Measurements from ENCODE around the gene ECSIT.
"Not testable (repeated sequence)": the region's sequence is repeated elsewhere in the genome, so short reads cannot be mapped to it uniquely, and the experiment has no call there.

The ECSIT gene, protein sequence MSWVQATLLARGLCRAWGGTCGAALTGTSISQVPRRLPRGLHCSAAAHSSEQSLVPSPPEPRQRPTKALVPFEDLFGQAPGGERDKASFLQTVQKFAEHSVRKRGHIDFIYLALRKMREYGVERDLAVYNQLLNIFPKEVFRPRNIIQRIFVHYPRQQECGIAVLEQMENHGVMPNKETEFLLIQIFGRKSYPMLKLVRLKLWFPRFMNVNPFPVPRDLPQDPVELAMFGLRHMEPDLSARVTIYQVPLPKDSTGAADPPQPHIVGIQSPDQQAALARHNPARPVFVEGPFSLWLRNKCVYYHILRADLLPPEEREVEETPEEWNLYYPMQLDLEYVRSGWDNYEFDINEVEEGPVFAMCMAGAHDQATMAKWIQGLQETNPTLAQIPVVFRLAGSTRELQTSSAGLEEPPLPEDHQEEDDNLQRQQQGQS

DNA sequence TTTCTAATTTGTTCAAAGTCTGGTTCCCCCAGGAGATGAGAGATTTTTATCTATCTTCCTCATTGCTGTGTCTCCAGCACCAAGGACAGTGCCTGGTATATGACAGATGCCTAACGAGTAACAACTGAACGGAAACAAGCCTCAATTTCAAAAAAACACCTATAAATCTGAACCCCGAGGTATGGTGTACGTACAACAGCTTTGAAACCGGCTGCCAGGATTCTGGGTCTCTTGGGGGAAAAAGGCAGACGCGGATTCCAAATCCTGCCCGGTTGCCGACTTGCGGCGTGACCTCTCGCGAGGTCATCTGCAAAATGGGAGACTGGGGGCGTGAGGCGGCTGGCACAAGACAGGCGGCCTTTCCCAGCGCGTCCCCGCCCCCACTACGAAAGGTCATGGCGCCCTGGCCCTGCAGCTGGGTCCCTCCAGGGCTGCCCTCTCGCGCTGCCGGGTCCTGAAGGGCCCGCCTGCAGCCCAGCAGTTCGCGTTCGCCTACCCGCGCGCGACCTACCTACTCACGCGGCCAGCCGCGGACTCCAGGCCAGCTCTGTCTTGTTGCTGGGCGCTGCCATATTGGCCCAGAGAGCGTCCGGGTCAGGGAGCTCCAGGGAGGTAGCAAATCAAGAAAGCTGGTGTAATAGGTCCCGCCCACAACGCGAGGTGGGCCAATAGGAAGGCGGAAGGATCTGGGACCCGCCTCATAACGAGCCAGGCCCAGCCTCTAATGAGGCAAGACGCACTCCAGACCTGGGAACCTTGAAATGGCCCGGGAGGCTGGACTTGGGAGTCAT is at the start of gene ECSIT:
TSS of gene ECSIT (minus strand) at position 584 of the 791 bp plus-strand sequence. CDS start 9,964 bp downstream, outside the sequence.
- TF ChIP-seq, protein P1, sequence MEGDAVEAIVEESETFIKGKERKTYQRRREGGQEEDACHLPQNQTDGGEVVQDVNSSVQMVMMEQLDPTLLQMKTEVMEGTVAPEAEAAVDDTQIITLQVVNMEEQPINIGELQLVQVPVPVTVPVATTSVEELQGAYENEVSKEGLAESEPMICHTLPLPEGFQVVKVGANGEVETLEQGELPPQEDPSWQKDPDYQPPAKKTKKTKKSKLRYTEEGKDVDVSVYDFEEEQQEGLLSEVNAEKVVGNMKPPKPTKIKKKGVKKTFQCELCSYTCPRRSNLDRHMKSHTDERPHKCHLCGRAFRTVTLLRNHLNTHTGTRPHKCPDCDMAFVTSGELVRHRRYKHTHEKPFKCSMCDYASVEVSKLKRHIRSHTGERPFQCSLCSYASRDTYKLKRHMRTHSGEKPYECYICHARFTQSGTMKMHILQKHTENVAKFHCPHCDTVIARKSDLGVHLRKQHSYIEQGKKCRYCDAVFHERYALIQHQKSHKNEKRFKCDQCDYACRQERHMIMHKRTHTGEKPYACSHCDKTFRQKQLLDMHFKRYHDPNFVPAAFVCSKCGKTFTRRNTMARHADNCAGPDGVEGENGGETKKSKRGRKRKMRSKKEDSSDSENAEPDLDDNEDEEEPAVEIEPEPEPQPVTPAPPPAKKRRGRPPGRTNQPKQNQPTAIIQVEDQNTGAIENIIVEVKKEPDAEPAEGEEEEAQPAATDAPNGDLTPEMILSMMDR (IDR thresholded peaks at IDR 0.05), result no peak
- peak within 1 kb of the TSS; percentile 78 to 96 for H3K27ac ChIP-seq
- peak; percentile 99 for DNase-seq (ENCODE audit: low spot score)
- H3K4me3 ChIP-seq, result peak within 1 kb of the TSS; percentile 98

DNA sequence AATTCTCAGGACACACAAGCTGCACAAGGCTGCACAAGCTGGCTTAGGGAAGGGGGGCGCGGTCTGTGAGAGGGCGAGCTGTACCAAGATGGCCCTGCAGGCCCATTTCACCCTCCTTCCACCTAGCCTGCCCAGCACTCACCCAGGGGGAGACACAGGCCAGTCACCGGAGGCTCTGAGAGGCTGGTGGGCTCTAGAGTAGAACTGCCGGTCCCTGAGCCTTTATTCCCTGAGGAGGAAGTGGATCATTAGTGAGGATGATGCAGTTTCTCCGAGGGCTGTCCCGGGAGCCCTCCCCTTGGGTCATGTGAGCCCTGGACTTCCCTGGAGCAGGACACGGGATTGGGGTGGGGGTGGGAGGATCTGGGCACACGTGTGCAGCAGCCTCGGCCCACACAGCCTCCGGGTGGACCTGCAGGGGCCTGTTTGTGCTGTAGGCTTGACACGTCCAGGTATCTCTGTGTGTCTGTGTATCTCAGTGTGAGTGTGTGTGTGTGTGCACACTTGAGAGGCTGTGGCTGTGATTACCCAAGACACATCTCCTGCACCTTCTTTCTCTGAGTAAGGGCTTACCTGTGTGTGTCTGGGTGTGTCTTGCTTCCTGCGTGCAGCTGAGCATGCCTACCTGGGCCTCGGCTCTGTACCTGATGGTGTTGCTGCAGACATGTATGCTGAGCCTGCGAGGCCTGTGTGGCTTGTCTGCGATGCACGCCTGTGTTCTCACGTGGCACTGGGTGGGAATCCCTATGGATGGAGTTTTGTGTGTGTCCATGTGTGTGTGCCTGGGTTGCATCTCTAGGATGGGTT is 48.7 kb upstream of the ECSIT start, which contains the start of gene ACP5:
TSS of gene ACP5 (minus strand) at position 195 of the 807 bp plus-strand sequence. CDS start 328 bp downstream, outside the sequence.
- TF ChIP-seq, protein P1 (IDR thresholded peaks at IDR 0.05), result no peak
- Histone ChIP-seq H3K4me3 (peak within 1 kb of the TSS; percentile 64), H3K27ac (peak within 1 kb of the TSS in 1 of 2 donors; percentile 31)
- no peak for DNase-seq (ENCODE audit: low spot score)

DNA sequence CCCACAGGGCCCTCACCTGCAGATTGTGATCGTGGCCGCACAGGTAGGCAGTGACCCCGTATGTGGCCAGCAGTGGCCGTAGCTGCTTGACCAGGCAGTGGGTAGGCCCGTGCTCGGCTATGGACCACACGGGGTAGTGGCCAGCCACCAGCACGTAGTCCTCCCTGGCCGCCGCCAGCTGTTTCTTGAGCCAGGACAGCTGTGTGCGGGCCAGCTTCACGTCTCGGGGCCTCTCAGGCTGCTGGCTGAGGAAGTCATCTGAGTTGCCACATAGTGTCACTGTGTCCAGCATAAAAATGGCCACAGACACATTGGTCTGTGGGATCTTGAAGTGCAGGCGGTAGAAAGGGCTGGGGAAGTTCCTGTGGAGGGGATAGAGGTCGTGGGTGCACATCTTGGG is 47.3 kb upstream of the ECSIT start:
- no peak for DNase-seq (ENCODE audit: low spot score)

DNA sequence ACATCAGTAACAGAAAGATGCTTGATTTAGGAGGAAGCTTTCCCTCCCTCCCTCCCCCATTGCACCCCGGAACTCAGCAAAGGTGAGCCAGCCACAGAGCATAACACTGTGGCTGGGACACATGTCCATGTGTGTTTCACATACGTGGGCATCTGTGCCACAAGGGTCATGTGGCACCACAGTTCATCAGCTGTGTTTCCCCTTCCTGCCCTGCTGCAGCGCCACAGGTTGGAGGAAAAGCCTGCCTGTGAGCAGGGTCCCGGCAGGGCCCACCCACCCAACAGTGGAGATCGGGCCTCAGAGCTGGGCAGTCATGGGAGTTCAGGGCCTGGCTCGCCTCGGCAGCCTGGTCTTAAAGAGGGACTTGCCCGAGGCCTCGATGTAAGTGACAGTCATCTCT is 45.8 kb upstream of the ECSIT start:
- no peak overlapping the region for H3K27ac ChIP-seq
- H3K4me3 ChIP-seq, result no peak overlapping the region
- no peak for DNase-seq (ENCODE audit: low spot score)
- TF ChIP-seq, protein P1 (IDR thresholded peaks at IDR 0.05), result no peak

More for the DNA sequence above, 47.3 kb upstream of the ECSIT start:
- TF ChIP-seq, protein P1 (IDR thresholded peaks at IDR 0.05), result no peak
- Histone ChIP-seq H3K27ac (no peak overlapping the region), H3K4me3 (no peak overlapping the region)

DNA sequence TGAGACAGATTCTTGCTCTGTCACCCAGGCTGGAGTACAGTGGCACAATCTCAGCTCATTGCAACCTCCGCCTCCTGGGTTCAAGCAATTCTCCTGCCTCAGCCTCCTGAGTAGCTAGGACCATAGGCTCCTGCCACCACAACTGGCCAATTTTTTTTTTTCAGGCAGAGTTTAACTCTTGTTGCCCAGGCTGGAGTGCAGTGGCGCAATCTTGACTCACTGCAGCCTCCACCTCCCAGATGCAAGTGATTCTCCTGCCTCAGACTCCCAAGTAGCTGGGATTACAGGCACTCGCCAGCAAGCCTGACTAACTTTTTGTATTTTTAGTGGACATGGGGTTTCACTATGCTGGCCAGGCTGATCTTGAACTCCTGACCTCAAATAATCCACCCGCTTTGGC is 44.8 kb upstream of the ECSIT start:
- not testable (repeated sequence) for DNase-seq (ENCODE audit: low spot score); H3K27ac ChIP-seq; H3K4me3 ChIP-seq

DNA sequence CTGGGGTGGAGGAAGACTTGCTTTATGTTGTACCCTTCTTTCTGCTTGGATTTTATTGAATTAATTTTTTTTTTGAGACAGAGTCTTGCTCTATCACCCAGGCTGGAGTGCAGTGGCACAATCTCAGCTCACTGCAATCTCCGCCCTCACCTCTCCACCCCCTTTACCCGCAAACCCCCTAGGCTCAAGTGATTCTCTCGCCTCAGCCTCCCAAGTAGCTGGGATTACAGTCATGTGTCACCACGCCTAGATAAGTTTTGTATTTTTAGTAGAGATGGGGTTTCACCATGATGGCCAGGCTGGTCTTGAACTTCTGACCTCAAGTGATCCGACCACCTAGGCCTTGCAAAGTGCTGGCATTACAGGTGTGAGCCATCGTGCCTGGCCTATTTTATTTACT is 44.4 kb upstream of the ECSIT start:
- not testable (repeated sequence) for H3K27ac ChIP-seq; DNase-seq (ENCODE audit: low spot score); H3K4me3 ChIP-seq

DNA sequence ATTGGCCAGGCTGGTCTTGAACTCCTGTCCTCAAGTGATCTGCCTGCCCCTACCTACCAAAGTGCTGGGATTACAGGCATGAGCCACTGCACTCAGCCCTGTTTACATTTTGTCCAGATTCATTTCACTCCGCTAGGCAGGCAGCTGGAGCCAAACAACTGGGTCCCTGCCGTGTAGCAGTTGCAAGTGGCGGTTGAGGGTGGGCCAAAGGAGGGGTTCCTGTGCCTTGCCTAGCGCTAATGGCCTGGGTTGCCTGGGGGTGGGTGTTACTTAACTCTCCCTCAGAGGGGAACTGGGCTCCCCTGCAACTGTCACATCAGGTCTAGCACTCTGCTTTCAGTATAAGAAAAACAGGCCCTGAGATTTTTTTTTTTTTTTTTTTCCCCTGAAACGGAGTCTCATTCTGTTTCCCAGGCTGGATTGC is 41.1 kb upstream of the ECSIT start:
- Histone ChIP-seq H3K4me3 (no peak overlapping the region), H3K27ac (no peak overlapping the region)
- TF ChIP-seq, protein P1 (IDR thresholded peaks at IDR 0.05), result no peak
- DNase-seq (ENCODE audit: low spot score), result no peak

Measured in coronary artery (tissue), 2 donors.